B cell (primary cell): ENCODE results near the gene TIAM2.

Experiments
- EZH2 ChIP-seq: IDR thresholded peaks from 2 replicates; pipeline ENCODE4 v1.6.1; 2012; ENCODE audit warnings: borderline replicate concordance, low read depth, mild to moderate bottlenecking, moderate library complexity, low read length; ENCODE audit not compliant: insufficient read depth, poor library complexity, severe bottlenecking
- TF ChIP-seq, protein P1 (sequence below): fragments of 200-600 bp; IDR thresholded peaks from one replicate; pipeline ENCODE4 v1.8.0; 2022; ENCODE audit warnings: antibody characterized with exemption, mild to moderate bottlenecking

DNA sequence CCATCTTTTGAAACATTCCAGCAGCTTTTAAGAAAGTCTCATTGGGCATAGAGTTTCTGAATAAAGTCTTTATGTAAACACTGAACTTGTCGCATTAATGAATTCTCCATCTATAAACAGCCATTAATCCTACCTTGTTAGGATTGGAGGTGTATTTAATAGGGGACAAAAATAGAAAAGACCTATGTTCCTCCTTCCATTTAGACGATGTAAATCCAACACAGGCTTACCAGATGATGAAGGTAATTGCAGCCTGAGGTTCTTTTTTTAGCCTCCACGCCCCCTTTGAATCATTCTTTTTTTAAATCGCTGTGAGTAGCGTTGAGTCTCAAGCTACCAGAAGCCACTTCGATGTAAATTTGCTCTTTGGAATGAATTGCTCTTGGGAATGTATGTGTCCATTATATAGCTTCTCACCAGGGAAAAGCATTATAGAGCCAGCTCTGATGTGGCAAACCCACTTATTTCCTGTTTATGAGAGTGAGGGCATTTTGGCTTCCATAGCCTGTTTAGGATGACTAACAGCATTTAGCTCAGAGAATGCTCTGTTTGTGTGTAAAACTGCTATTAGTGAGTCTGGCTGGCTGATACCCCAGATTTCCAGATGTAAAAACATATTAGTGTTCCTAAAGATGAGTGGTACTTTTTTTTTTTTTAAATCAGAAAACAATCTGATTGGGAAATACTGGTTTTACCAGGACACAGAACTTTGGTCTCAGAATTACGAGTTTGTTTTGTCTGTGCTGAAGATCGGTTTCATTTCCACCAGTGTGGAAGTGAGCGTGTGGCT lies 193.8 kb downstream of the TIAM2 start:
- TF ChIP-seq, protein P1, sequence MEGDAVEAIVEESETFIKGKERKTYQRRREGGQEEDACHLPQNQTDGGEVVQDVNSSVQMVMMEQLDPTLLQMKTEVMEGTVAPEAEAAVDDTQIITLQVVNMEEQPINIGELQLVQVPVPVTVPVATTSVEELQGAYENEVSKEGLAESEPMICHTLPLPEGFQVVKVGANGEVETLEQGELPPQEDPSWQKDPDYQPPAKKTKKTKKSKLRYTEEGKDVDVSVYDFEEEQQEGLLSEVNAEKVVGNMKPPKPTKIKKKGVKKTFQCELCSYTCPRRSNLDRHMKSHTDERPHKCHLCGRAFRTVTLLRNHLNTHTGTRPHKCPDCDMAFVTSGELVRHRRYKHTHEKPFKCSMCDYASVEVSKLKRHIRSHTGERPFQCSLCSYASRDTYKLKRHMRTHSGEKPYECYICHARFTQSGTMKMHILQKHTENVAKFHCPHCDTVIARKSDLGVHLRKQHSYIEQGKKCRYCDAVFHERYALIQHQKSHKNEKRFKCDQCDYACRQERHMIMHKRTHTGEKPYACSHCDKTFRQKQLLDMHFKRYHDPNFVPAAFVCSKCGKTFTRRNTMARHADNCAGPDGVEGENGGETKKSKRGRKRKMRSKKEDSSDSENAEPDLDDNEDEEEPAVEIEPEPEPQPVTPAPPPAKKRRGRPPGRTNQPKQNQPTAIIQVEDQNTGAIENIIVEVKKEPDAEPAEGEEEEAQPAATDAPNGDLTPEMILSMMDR: no peak
- no peak for TF ChIP-seq EZH2
